NCI-H187 (cell line): ENCODE data around the gene MGME1.

ENCODE experiments used
- DNase-seq, 2 experiments: peaks; one replicate each; lab custom pipeline; 2025; lab: John Stamatoyannopoulos, UW

MGME1 gene

GRCh38 chr20:17940224-17940971 is 28.4 kb upstream of the MGME1 start:
- DNase-seq = no peak

GRCh38 chr20:17941087-17941825 is 27.6 kb upstream of the MGME1 start:
- DNase-seq = no peak

GRCh38 chr20:17941826-17942196 is 27.0 kb upstream of the MGME1 start:
- DNase-seq = no peak

- DNase-seq = no peak
Observed at GRCh38 chr20:17943343-17943742, 25.5 kb upstream of the MGME1 start.

- DNase-seq = no peak
Observed at GRCh38 chr20:17944854-17945474, 23.9 kb upstream of the MGME1 start.

GRCh38 chr20:17946040-17946439 is 22.8 kb upstream of the MGME1 start:
- no peak for DNase-seq

- DNase-seq = no peak
Observed at GRCh38 chr20:17946572-17947473, 22.0 kb upstream of the MGME1 start.

GRCh38 chr20:17947474-17947815 is 21.4 kb upstream of the MGME1 start:
- no peak for DNase-seq

GRCh38 chr20:17948442-17948841 is 20.4 kb upstream of the MGME1 start:
- DNase-seq = no peak

GRCh38 chr20:17949899-17950298 is 18.9 kb upstream of the MGME1 start:
- DNase-seq = no peak

- no peak for DNase-seq
Observed at GRCh38 chr20:17950670-17951069, 18.1 kb upstream of the MGME1 start.

GRCh38 chr20:17951323-17951722 is 17.5 kb upstream of the MGME1 start:
- DNase-seq = no peak

- no peak for DNase-seq
Observed at GRCh38 chr20:17952692-17953684, 15.8 kb upstream of the MGME1 start.

GRCh38 chr20:17953935-17954334 is 14.9 kb upstream of the MGME1 start:
- no peak for DNase-seq

GRCh38 chr20:17955302-17955701 is 13.5 kb upstream of the MGME1 start:
- DNase-seq = no peak

- no peak for DNase-seq
Observed at GRCh38 chr20:17956099-17956685, 12.6 kb upstream of the MGME1 start.

GRCh38 chr20:17957505-17958363 is 11.1 kb upstream of the MGME1 start:
- DNase-seq = no peak

GRCh38 chr20:17958373-17959256 is 10.2 kb upstream of the MGME1 start:
- DNase-seq = no peak

GRCh38 chr20:17959257-17959627 is 9.6 kb upstream of the MGME1 start:
- no peak for DNase-seq
